Fibroblast of lung (primary cell): ENCODE data around the gene ANO1.

Source experiments
- CTCF ChIP-seq, 2 donors: IDR thresholded peaks in 1 of 2; conservative IDR thresholded peaks in 1 of 2; 1 replicate in 1 of 2; 2 replicates in 1 of 2; pipeline ENCODE4 v1.5.1; 2011 to 2012; ENCODE audit warnings: low read length in 2 of 2, control low read depth in 1 of 2, inconsistent platforms in 1 of 2, low read depth in 1 of 2, mild to moderate bottlenecking in 1 of 2
- EZH2 ChIP-seq: IDR thresholded peaks from 2 replicates; pipeline ENCODE4 v1.5.1; 2012; ENCODE audit warnings: low read length, control low read depth, mild to moderate bottlenecking; ENCODE audit errors: missing control alignments

GRCh38 chr11:70176940-70177689 is 99.0 kb downstream of the ANO1 start:
- TF ChIP-seq CTCF (conservative IDR thresholded peaks at IDR 0.05 in 1 of 2, IDR thresholded peaks at IDR 0.05 in 1 of 2; ENCODE audit: low read depth in 1 of 2, low read length in 2 of 2) (peak; percentile 17 to 54), EZH2 (no peak)
